ENCODE results near the gene B4GALT5. TPM values are rescaled to one million over a fixed set of nuclear protein-coding genes. Genes with fewer than 3 reads are reported as not detected.

The B4GALT5 gene
- total RNA-seq, 1 donor from 2014 or later: 72.9 TPM

GRCh38 chr20:49757597-49757996 is 43.9 kb upstream of the B4GALT5 start:
- ChIA-PET CTCF (interaction anchor here (1.3 kb wide), 1 partner anchor 147 kb away, joined by 4 read pairs; no protein-coding TSS in a partner anchor), POLR2A (interaction anchor here (0.7 to 1.7 kb wide), 3 partner anchors 11 to 23 kb away, joined by 4 to 8 read pairs (median 8); no protein-coding TSS in a partner anchor)
- no peaks in the 10 kb centered on the region for H3K36me3 Mint-ChIP-seq (ENCODE audit: low read depth)
- DNase-seq (no peak), ATAC-seq (ENCODE audit: low read depth) (no peak)
- H3K4me1 Mint-ChIP-seq: no peaks in the 10 kb centered on the region
- TF ChIP-seq, protein P1, sequence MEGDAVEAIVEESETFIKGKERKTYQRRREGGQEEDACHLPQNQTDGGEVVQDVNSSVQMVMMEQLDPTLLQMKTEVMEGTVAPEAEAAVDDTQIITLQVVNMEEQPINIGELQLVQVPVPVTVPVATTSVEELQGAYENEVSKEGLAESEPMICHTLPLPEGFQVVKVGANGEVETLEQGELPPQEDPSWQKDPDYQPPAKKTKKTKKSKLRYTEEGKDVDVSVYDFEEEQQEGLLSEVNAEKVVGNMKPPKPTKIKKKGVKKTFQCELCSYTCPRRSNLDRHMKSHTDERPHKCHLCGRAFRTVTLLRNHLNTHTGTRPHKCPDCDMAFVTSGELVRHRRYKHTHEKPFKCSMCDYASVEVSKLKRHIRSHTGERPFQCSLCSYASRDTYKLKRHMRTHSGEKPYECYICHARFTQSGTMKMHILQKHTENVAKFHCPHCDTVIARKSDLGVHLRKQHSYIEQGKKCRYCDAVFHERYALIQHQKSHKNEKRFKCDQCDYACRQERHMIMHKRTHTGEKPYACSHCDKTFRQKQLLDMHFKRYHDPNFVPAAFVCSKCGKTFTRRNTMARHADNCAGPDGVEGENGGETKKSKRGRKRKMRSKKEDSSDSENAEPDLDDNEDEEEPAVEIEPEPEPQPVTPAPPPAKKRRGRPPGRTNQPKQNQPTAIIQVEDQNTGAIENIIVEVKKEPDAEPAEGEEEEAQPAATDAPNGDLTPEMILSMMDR (IDR thresholded peaks at IDR 0.05): no peak
- intact Hi-C loops (cut with micrococcal nuclease): no loop called here
- no peaks in the 10 kb centered on the region for H3K27me3 Mint-ChIP-seq
- no peak overlapping the region for H3K27ac Mint-ChIP-seq
- H3K4me3 Mint-ChIP-seq: no peak overlapping the region
- peaks cover 1% of the 10 kb centered on the region for H3K9me3 Mint-ChIP-seq

- no peak for ATAC-seq (ENCODE audit: low read depth)
- CTCF ChIA-PET: no interaction called here
- POLR2A ChIA-PET: no interaction called here
- intact Hi-C loops (cut with micrococcal nuclease): no loop called here
- no peak for DNase-seq
- Mint-ChIP-seq H3K4me3 (no peak overlapping the region), H3K27ac (no peak overlapping the region), H3K27me3 (no peaks in the 10 kb centered on the region), H3K36me3 (ENCODE audit: low read depth) (no peaks in the 10 kb centered on the region), H3K9me3 (peaks cover 1% of the 10 kb centered on the region), H3K4me1 (peaks cover 3% of the 10 kb centered on the region)
- TF ChIP-seq, protein P1 (IDR thresholded peaks at IDR 0.05): no peak
These were observed 42.6 kb upstream of the B4GALT5 start for GRCh38 chr20:49756241-49756640.

GRCh38 chr20:49754596-49754995 is 40.9 kb upstream of the B4GALT5 start:
- Mint-ChIP-seq H3K27me3 (no peaks in the 10 kb centered on the region), H3K4me3 (no peak overlapping the region), H3K9me3 (peaks cover 1% of the 10 kb centered on the region), H3K36me3 (ENCODE audit: low read depth) (no peaks in the 10 kb centered on the region), H3K4me1 (peaks cover 13% of the 10 kb centered on the region), H3K27ac (no peak overlapping the region)
- no peak for DNase-seq
- POLR2A ChIA-PET: interaction anchor here (0.7 to 1.3 kb wide), 2 partner anchors 59 to 87 kb away, joined by 4 to 13 read pairs; no protein-coding TSS in a partner anchor
- CTCF ChIA-PET: no interaction called here
- TF ChIP-seq, protein P1 (IDR thresholded peaks at IDR 0.05): no peak
- intact Hi-C loops (cut with micrococcal nuclease): loop anchor here (5.0 kb wide), 1 partner anchor 33 kb away; no protein-coding TSS in a partner anchor
- ATAC-seq (ENCODE audit: low read depth): no peak

GRCh38 chr20:49753133-49753532 is 39.5 kb upstream of the B4GALT5 start:
- H3K27ac Mint-ChIP-seq: no peak overlapping the region
- intact Hi-C loops (cut with micrococcal nuclease): loop anchor here (5.0 kb wide), 1 partner anchor 34 kb away; no protein-coding TSS in a partner anchor
- no peak for ATAC-seq (ENCODE audit: low read depth)
- no peaks in the 10 kb centered on the region for H3K27me3 Mint-ChIP-seq
- H3K36me3 Mint-ChIP-seq (ENCODE audit: low read depth): no peaks in the 10 kb centered on the region
- CTCF ChIA-PET: no interaction called here
- H3K4me1 Mint-ChIP-seq: peaks cover 15% of the 10 kb centered on the region
- POLR2A ChIA-PET: interaction anchor here (0.7 kb wide), 1 partner anchor 85 kb away, joined by 3 read pairs; no protein-coding TSS in a partner anchor
- no peak for DNase-seq
- no peak overlapping the region for H3K4me3 Mint-ChIP-seq
- peaks cover 1% of the 10 kb centered on the region for H3K9me3 Mint-ChIP-seq
- TF ChIP-seq, protein P1 (IDR thresholded peaks at IDR 0.05): no peak

- no peaks in the 10 kb centered on the region for H3K36me3 Mint-ChIP-seq (ENCODE audit: low read depth)
- DNase-seq: no peak
- TF ChIP-seq, protein P1 (IDR thresholded peaks at IDR 0.05): no peak
- H3K27ac Mint-ChIP-seq: no peak overlapping the region
- ChIA-PET POLR2A (no interaction called here), CTCF (no interaction called here)
- H3K4me3 Mint-ChIP-seq: no peak overlapping the region
- H3K27me3 Mint-ChIP-seq: no peaks in the 10 kb centered on the region
- no peak for ATAC-seq (ENCODE audit: low read depth)
- peaks cover 16% of the 10 kb centered on the region for H3K4me1 Mint-ChIP-seq
- intact Hi-C loops (cut with micrococcal nuclease): loop anchor here (5.0 kb wide), 1 partner anchor 35 kb away; no protein-coding TSS in a partner anchor
- H3K9me3 Mint-ChIP-seq: peaks cover 1% of the 10 kb centered on the region
These were observed 38.7 kb upstream of the B4GALT5 start for GRCh38 chr20:49752201-49752903.
